HG03565 (cell line): ENCODE results near the gene LKAAEAR1.

Source experiments
- ATAC-seq: cut with Tn5 transposase; IDR thresholded peaks from one replicate; pipeline ENCODE4 v1.9.1; 2021; ENCODE audit warnings: mild to moderate bottlenecking, moderate library complexity; ENCODE audit not compliant: unreplicated experiment

Gene LKAAEAR1

GRCh38 chr20:64052987-64053840, 31.0 kb downstream of the LKAAEAR1 start:
- ATAC-seq: no peak

- ATAC-seq: no peak
Observed at GRCh38 chr20:64052326-64052722, 31.9 kb downstream of the LKAAEAR1 start.

DNA sequence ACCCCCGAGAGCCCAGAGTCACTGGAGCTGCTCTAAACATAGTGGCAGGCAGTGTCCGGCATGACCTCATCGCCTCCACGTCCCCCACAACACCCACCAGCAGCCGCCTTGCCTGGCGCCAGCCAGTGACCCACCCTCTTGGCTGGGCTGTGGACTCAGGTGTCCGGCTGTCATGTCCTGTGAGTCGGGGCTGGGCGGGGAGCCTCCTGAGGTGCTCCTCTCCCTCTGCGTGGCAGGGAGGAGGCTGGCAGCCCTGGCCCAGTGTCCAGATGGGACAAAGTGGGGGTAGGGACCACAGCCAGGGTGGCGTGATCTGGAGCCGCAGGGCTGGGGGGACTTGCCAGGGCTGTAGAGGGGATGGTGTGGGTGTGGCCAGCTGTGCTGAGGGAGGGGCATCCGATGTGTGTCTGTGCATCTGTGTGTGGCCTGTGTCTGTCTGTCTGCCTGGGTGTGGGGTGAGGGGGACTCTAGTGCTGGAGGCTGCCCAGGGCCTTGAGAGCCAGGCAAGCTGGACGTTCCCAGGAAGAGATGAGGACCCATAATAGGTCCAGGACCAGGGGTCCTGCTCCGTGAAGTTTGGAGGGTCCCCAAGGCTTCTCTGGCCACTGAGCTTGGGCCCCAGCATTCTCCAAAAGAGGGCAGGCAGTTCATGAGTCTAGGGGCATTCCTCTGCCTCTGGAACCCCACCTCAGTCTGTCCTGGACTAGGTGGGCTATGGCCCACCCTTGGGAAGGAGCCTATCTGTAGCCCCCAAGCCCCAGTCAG, 32.5 kb downstream of the LKAAEAR1 start:
- no peak for ATAC-seq

DNA sequence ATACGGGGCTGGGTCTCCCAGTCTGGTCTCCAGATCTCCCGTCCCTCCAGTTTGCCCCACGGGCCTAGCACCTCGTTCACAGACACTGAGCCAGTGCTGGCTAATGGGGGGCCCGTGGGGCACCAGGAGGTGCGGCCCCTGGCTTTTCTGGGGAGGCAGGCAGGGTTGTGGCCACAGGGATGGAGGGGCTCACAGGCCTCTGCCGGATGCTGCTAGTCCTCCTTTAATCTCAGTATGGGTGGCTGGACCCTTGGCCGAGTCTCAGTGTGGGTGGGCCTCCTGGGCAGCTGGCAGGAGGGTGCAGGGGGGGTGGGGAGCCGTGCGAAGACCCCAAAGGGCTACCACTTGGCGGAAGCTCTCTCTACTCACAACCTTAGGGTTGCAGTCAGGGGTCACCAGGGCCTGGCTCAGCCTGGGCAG, 33.2 kb downstream of the LKAAEAR1 start:
- ATAC-seq: no peak

- no peak for ATAC-seq
Observed at GRCh38 chr20:64050261-64051032, 33.8 kb downstream of the LKAAEAR1 start.

DNA sequence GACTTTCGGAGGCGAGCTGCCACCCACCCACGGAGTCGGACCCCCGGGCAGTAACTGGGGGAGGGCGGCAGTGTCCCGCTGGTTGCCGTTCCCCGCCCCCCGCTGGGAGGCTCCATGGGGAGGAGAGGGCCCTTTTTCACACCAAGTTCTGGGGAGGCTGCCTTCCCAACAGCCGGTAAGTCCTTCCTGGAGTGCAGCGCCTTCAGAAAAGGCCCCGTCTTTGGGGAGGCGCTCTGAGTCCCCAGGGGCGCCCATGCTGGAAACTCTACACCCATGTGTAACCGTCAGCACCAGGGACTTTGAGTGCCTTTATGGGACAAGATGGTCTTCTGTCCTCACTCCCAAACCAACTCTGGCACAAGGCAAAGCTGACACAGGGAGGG, 34.3 kb downstream of the LKAAEAR1 start:
- no peak for ATAC-seq

DNA sequence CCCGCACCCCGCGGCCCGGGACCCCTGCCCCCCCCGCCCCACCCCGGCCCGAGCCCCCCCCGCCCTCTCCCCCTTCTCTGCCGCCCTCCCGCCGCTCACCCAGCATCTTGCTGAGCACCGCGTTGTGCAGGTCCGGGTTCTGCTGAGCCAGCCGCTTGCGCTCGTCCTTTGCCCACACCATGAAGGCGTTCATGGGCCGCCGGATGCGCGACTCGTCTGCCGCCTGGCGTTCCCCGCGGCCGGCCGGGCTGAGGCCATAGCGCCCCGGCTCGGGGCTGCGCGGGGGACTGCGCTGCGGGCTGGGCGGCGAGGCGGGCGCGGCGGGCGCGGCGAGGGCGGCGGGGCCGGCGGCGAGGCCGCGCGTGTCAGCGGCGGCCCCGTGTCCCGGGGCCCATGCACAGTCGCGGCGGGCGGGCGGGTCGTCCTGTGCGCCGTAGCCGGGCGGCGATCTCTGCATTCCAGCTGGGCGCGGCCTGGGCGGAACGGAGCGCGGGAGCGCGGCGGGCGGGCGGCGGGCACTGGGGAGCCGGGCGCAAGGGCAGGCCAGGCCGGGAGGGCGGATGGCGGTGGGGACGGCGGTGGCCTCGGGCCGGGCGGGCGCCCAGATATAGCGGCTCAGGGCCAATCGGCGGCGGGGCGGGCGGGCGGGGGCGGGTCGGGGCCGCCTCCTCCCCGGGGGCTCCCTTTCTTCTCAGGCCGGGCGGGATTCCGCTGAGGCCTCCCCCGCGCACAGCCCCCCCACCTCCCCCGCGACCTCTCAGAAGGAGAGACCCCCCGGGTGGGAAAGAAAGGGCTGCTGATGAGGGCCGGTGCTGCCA, 34.9 kb downstream of the LKAAEAR1 start, which contains the start of gene SOX18:
Gene SOX18, minus strand, starts transcription at position 580 of the 818 bp plus-strand sequence. Its CDS starts 123 bp downstream, at position 457.
- ATAC-seq: no peak

- ATAC-seq: no peak
Observed at GRCh38 chr20:64048402-64049044, 35.7 kb downstream of the LKAAEAR1 start.

DNA sequence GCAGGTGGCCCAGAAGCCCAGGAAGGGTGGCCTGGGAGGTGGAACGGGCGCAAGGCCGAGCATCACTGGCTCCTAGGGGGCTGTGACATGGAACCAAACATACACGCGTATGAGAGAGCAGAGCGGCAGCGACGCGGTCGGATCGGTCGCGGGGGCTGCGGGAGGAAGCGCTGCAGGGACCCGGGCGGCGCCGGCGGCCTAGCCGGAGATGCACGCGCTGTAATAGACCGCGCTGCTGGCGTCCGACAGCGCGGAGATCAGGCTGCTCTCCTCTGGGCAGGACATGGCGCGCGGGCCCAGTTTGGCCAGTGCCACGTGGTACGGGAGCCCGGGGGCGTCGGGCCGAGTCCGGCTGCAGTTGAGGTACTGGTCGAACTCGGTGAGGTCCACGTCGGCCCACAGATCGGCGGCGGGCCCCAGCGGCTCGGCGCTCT, 36.2 kb downstream of the LKAAEAR1 start:
- no peak for ATAC-seq

GRCh38 chr20:64047046-64047389, 37.2 kb downstream of the LKAAEAR1 start:
- no peak for ATAC-seq

DNA sequence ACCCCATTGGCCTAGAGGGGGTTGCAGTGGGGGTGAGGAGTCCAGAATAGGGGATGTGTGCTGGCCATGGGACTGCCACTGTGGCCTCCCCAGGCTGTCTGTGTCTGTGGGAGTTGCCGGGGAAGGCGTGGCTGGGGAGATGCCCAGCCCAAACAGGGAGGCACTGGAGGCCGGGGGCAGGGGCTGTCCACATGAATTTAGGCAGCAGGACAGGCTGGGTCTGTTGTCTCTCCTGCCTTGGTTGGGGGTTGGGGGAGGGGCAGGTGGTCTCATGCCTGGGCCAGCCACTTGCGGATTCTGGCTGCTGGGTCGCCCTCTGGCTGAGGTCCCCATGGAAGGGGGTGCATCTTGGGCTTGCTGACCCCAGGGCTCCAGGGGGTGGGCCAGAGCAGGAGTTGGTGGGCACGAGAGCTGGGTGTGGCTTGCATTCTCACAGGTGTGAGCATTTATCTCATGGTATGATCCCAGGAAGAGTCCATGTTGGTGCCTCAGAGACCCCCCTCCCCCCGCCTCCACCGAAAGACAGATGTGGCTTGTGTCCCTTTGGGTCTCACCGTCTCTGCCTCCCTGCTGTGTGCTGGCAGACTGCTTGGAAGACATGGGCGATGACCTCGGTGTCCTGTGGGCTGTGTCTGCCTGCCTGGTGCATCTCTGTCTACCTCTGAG, 38.7 kb downstream of the LKAAEAR1 start:
- ATAC-seq: no peak

DNA sequence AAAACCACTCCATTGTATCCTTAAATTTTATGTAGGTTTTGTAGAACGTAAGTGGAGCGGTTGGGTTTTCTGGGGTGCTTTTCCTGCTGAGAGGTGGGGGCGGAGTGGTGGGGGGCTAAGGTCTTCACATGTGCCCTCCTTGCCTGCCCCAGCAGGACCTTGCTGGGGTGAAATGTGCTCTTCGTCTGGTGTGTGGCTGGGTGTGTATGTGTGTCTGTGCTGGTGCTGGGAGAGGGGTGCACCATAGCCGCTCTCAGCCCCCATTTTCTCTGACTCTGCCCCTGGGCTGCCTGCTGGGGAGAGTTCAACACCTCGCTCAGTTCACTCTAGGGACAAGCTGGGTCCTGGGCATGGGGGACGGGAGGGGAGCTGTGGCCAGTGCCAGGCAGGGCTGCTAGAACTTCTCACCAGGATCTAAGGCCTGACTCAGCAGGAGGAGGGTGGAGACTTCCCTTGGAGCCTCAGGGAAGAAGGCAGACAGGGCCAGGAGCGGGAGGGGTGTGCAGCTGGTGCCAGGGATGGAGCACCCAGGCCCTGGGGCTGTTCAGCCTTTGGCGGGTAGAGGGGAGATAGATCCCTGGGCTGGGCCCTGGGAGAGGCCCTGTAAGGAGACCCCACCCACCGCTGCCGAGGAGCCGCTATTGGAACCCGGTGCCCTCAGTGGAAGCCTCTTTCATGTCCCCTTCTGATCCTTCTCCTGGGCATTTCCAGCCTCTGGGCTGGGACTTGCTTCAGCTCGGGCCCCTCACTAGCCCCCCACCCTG, 39.5 kb downstream of the LKAAEAR1 start:
- no peak for ATAC-seq

DNA sequence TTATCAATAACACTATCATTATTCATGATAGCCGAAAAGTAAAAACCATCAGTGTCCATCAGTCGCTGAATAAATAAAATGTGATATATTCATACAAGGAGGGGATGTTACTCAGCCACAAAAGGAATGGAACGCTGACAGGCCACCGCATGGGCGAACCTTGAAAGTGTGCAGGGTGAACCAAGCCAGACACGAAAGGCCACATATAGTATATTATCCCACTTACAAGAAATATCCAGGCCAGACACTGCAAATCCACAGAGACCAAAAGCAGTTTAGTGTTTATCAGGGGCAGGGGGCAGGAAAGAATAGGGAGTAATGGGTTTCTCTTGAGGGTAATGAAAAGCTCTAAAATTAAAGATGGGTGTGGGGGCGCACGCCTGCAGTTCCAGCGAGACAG, 40.4 kb downstream of the LKAAEAR1 start:
- no peak for ATAC-seq

GRCh38 chr20:64042054-64042781, 42.0 kb downstream of the LKAAEAR1 start:
- no peak for ATAC-seq

- no peak for ATAC-seq
Observed at GRCh38 chr20:64041781-64042053, 42.5 kb downstream of the LKAAEAR1 start.

- no peak for ATAC-seq
Observed at GRCh38 chr20:64041040-64041780, 43.0 kb downstream of the LKAAEAR1 start.

DNA sequence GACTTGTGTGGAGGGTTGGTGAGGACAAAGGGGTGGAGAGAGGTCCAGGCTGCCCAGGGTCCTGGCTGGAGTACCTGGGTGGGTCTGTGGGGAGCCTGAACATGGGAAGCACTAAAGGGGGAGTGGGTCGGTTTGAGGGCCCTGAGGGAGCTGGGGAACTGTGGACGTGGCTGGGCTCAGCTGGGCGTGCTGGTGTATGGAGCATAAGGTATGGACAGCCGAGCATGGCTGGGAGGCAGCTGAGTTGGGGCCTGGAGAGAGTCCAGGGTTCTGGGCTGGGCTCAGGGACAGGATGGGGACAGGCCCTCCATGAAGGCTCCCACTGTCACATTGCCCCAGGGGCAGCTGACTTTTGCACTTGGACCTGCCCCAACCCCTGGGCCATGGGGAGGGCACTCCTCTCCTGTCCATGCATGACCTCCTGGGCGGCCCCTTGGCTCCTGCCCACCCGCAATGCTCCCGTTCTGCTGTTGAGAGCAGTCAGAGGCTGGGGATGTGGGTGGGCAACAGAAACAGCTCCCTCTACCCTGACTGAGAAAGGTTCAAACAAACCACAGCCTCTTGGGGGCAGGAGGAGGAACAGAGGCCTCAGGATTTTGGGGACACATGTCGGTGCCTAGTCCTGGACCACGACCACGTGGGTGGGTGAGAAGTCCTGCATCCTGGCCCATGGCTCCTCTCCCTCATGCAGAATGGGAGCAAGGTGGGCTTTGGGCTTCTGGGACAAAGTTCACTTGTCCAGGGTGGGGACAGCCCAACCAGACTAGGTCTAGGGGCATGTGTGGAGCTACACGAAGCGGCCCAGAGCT, 43.8 kb downstream of the LKAAEAR1 start:
- no peak for ATAC-seq
